HEK293T (cell line): ENCODE data around the gene NOD1.
A peak's percentile ranks its signal among the peaks of the same experiment; 100 is the strongest.
"Not testable (repeated sequence)": the region's sequence is repeated elsewhere in the genome, so short reads cannot be mapped to it uniquely, and the experiment has no call there.

Experiments used
- CTCF ChIA-PET: fragments of 350-600 bp; formaldehyde crosslinking; extraction: SDS; loops from one replicate; lab custom pipeline; 2021; ENCODE audit warnings: antibody characterized with exemption, inconsistent platforms; lab: Yijun Ruan, JAX
- POLR2A ChIA-PET: fragments of 350-600 bp; formaldehyde crosslinking; extraction: SDS; loops from one replicate; lab custom pipeline; 2020; ENCODE audit warnings: antibody characterized with exemption, inconsistent platforms; lab: Yijun Ruan, JAX
- DNase-seq: peaks from one replicate; pipeline ENCODE4 v3.0.0; 2012; ENCODE audit warnings: mixed read lengths; ENCODE audit errors: extremely low spot score
- ARNT ChIP-seq: fragments of 450-650 bp; IDR thresholded peaks from 2 replicates; pipeline ENCODE4 v1.6.1; 2017; ENCODE audit warnings: mild to moderate bottlenecking
- BHLHE40 ChIP-seq: fragments of 450-650 bp; IDR thresholded peaks from 2 replicates; pipeline ENCODE4 v1.6.1; 2016; ENCODE audit warnings: mild to moderate bottlenecking, moderate library complexity, borderline replicate concordance
- CTBP1 ChIP-seq: fragments of 450-650 bp; IDR thresholded peaks from 2 replicates; pipeline ENCODE4 v1.6.1; 2016; ENCODE audit warnings: borderline replicate concordance
- ELF4 ChIP-seq: fragments of 450-650 bp; IDR thresholded peaks from 2 replicates; pipeline ENCODE4 v1.6.1; 2017; ENCODE audit warnings: antibody characterized with exemption
- FOXA1 ChIP-seq: fragments of 450-650 bp; IDR thresholded peaks from 2 replicates; pipeline ENCODE4 v1.6.1; 2016; ENCODE audit warnings: mild to moderate bottlenecking
- FOXK2 ChIP-seq: fragments of 450-650 bp; IDR thresholded peaks from 2 replicates; pipeline ENCODE4 v1.6.1; 2016; ENCODE audit warnings: mild to moderate bottlenecking
- FOXM1 ChIP-seq: fragments of 450-650 bp; IDR thresholded peaks from 2 replicates; pipeline ENCODE4 v1.6.1; 2017; ENCODE audit warnings: mild to moderate bottlenecking, borderline replicate concordance
- HDGF ChIP-seq: fragments of 450-650 bp; IDR thresholded peaks from 2 replicates; pipeline ENCODE4 v1.6.1; 2017; ENCODE audit warnings: antibody characterized with exemption, borderline replicate concordance
- L3MBTL2 ChIP-seq: fragments of 450-650 bp; conservative IDR thresholded peaks from 2 replicates; pipeline ENCODE4 v1.6.1; 2016; ENCODE audit warnings: mild to moderate bottlenecking
- LEF1 ChIP-seq: fragments of 450-650 bp; IDR thresholded peaks from 2 replicates; pipeline ENCODE4 v1.6.1; 2017; ENCODE audit warnings: mild to moderate bottlenecking, borderline replicate concordance
- NFRKB ChIP-seq: fragments of 450-650 bp; IDR thresholded peaks from 2 replicates; pipeline ENCODE4 v1.6.1; 2016; ENCODE audit warnings: mild to moderate bottlenecking, moderate library complexity
- SP1 ChIP-seq: fragments of 450-650 bp; IDR thresholded peaks from 2 replicates; pipeline ENCODE4 v1.6.1; 2017
- SUZ12 ChIP-seq: fragments of 450-650 bp; IDR thresholded peaks from 2 replicates; pipeline ENCODE4 v1.6.1; 2016; ENCODE audit warnings: mild to moderate bottlenecking
- TARDBP ChIP-seq: fragments of 450-650 bp; IDR thresholded peaks from 2 replicates; pipeline ENCODE4 v1.6.1; 2016
- ZNF384 ChIP-seq: fragments of 450-650 bp; IDR thresholded peaks from 2 replicates; pipeline ENCODE4 v1.6.1; 2016
- TF ChIP-seq, protein P1 (sequence below): fragments of 450-650 bp; IDR thresholded peaks from 2 replicates; pipeline ENCODE4 v1.6.1; 2016

NOD1 gene

DNA sequence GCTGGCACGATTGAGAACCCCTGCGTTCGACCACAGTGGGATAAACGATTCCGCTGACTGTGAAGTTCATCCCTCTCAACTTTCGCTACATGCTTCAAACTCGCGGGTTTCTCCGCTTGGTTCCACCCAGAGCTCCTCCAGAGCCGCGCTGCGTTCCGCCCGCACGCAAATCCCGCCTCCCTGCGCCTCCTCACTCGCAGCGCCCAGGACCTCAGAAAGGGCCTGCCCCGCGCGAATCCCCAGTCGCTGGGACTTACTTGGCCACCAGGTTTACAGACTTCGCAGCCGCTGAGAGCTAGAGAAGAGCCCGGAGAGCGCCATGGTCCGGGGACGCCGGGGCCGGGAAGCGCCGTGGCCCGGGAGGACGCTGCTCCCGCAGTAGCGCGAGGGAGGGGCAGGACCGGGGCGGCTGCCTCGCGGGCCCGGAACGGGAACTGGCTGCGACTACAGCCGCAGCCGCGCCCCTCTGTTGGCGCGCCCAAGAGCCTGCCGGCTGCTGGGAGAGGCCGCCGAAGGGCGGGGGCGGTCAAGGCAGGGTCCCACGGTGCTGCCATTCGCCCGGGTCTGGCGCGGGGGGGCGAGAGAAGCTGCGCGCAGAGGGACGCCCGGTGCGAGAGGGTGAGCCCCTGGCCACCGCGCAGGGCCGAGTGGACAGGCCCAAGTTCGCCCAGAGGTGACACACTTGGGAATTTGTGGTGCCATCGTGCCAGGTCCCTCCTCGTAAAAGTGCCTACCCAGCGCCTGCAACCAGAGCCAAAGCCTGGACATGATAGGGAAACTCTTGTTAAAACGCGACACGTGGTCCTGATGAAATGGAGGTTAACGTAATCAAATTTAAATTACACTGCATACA lies at the start of gene NOD1:
NOD1 (minus strand) TSS at position 436 of the 853 bp plus-strand sequence. CDS start 21,863 bp downstream, outside the sequence.
- CTCF ChIA-PET, result interaction anchor here (0.7 to 1.5 kb wide), 3 partner anchors 9 to 204 kb away, joined by 3 to 5 read pairs (median 4); no protein-coding TSS in a partner anchor
- POLR2A ChIA-PET, result interaction anchor here (0.6 to 3.0 kb wide), 9 partner anchors 8 to 384 kb away, joined by 3 to 18 read pairs (median 4); no protein-coding TSS in a partner anchor
- TF ChIP-seq TARDBP, result no peak
- TF ChIP-seq L3MBTL2, result peak; percentile 57

GRCh38 chr7:30527297-30527696 lies 48.7 kb upstream of the NOD1 start:
- DNase-seq, CTCF ChIA-PET: not testable (repeated sequence)

More for the DNA sequence above, at the start of gene NOD1:
- peak; percentile 81 for DNase-seq

GRCh38 chr7:30526163-30526562 lies 47.6 kb upstream of the NOD1 start:
- POLR2A ChIA-PET, result no interaction called here
- CTCF ChIA-PET, result no interaction called here
- TF ChIP-seq ARNT, result no peak
- TF ChIP-seq FOXM1, result no peak
- no peak for TF ChIP-seq NFRKB
- no peak for TF ChIP-seq FOXA1
- DNase-seq, result no peak

More at GRCh38 chr7:30527297-30527696, 48.7 kb upstream of the NOD1 start:
- POLR2A ChIA-PET, result not testable (repeated sequence)

- TF ChIP-seq NFRKB (no peak), ELF4 (no peak), L3MBTL2 (no peak), CTBP1 (no peak), HDGF (no peak), TARDBP (no peak), BHLHE40 (no peak), ARNT (no peak), SUZ12 (no peak), FOXM1 (no peak), ZNF384 (no peak), LEF1 (no peak), FOXK2 (no peak), SP1 (no peak), FOXA1 (no peak)
- TF ChIP-seq, protein P1, sequence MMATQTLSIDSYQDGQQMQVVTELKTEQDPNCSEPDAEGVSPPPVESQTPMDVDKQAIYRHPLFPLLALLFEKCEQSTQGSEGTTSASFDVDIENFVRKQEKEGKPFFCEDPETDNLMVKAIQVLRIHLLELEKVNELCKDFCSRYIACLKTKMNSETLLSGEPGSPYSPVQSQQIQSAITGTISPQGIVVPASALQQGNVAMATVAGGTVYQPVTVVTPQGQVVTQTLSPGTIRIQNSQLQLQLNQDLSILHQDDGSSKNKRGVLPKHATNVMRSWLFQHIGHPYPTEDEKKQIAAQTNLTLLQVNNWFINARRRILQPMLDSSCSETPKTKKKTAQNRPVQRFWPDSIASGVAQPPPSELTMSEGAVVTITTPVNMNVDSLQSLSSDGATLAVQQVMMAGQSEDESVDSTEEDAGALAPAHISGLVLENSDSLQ, result no peak
- ChIA-PET CTCF (no interaction called here), POLR2A (no interaction called here)
- no peak for DNase-seq
Measured at GRCh38 chr7:30525429-30525828, 46.8 kb upstream of the NOD1 start.

GRCh38 chr7:30524545-30524944 lies 46.0 kb upstream of the NOD1 start:
- ChIA-PET POLR2A (no interaction called here), CTCF (no interaction called here)
- TF ChIP-seq ELF4, result no peak
- no peak for TF ChIP-seq NFRKB
- TF ChIP-seq HDGF, result no peak
- no peak for TF ChIP-seq BHLHE40
- TF ChIP-seq, protein P1, result no peak
- no peak for TF ChIP-seq FOXK2
- TF ChIP-seq FOXA1, result no peak
- no peak for TF ChIP-seq SUZ12
- TF ChIP-seq SP1, result no peak
- no peak for TF ChIP-seq LEF1
- TF ChIP-seq ARNT, result no peak
- no peak for TF ChIP-seq ZNF384
- TF ChIP-seq TARDBP, result no peak
- TF ChIP-seq CTBP1, result no peak
- TF ChIP-seq L3MBTL2, result no peak
- no peak for TF ChIP-seq FOXM1
- no peak for DNase-seq

DNA sequence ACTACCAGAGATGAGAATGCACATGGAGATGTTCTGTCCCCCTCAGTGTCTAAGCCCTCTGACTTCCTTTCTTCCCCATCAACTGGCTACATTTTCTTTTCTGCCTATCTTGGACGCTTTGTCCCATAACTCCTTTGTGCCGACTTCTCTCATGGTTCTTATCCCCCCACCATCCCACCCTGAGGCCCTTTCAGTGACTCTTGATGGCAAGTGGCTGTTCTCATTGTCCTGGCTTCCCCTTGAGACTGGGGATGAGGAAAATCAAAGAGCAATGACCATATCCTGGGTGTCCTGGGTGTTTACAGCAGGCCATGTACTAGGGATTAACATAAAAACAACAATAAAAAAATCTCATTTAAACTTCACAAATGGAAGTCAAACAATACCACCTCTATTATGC lies 44.9 kb upstream of the NOD1 start:
- TF ChIP-seq L3MBTL2 (no peak), BHLHE40 (no peak), FOXM1 (no peak), FOXK2 (no peak), LEF1 (no peak), CTBP1 (no peak), ZNF384 (no peak), SUZ12 (no peak), FOXA1 (no peak), HDGF (no peak), SP1 (no peak), NFRKB (no peak), TARDBP (no peak), ELF4 (no peak)
- TF ChIP-seq, protein P1, result no peak
- DNase-seq, result no peak
- ChIA-PET CTCF (no interaction called here), POLR2A (no interaction called here)
